Mesendoderm (in vitro differentiated cells): ENCODE results near the gene LCE3D. TPM values are rescaled to one million over a fixed set of nuclear protein-coding genes. Genes with fewer than 3 reads are reported as not detected.

Source experiments
- DNase-seq: peaks from one replicate; pipeline ENCODE4 v3.0.0; 2013
- H2AK5ac ChIP-seq: 2 replicates; pipeline ENCODE4 v1.6.1; 2013; ENCODE audit warnings: low read length, inconsistent platforms
- H2BK120ac ChIP-seq: 2 replicates; pipeline ENCODE4 v1.6.1; 2013; ENCODE audit warnings: low read depth, mild to moderate bottlenecking, low read length, moderate library complexity, mixed read lengths
- H2BK15ac ChIP-seq: replicated peaks from 2 replicates; pipeline ENCODE4 v1.6.1; 2013; ENCODE audit warnings: low read depth, mild to moderate bottlenecking, moderate library complexity
- H2BK5ac ChIP-seq: 2 replicates; pipeline ENCODE4 v1.6.1; 2013; ENCODE audit warnings: low read length, inconsistent platforms
- H3K18ac ChIP-seq: 2 replicates; pipeline ENCODE4 v1.6.1; 2013; ENCODE audit warnings: mild to moderate bottlenecking, low read length, mixed read lengths
- H3K23ac ChIP-seq: one replicate; pipeline ENCODE4 v1.6.1; 2013; ENCODE audit warnings: low read length
- H3K27ac ChIP-seq: 2 replicates; pipeline ENCODE4 v1.5.1; 2013; ENCODE audit warnings: low read depth, mild to moderate bottlenecking, inconsistent platforms, low read length, moderate library complexity
- H3K27me3 ChIP-seq: 2 replicates; pipeline ENCODE4 v1.6.1; 2013; ENCODE audit warnings: low read length, control low read depth, mild to moderate bottlenecking, inconsistent platforms; ENCODE audit not compliant: insufficient read depth, poor library complexity
- H3K36me3 ChIP-seq: 2 replicates; pipeline ENCODE4 v1.6.1; 2013; ENCODE audit warnings: low read length, inconsistent platforms; ENCODE audit not compliant: control insufficient read depth, insufficient read depth
- H3K4ac ChIP-seq: one replicate; pipeline ENCODE4 v1.6.1; 2013; ENCODE audit warnings: low read depth, mild to moderate bottlenecking, low read length, moderate library complexity
- H3K4me1 ChIP-seq: 2 replicates; pipeline ENCODE4 v1.6.1; 2013; ENCODE audit warnings: low read depth, low read length, inconsistent platforms; ENCODE audit not compliant: control insufficient read depth
- H3K4me2 ChIP-seq: 2 replicates; pipeline ENCODE4 v1.6.1; 2013; ENCODE audit warnings: low read length
- H3K4me3 ChIP-seq: 2 replicates; pipeline ENCODE4 v1.5.1; 2013; ENCODE audit warnings: mild to moderate bottlenecking, low read length
- H3K56ac ChIP-seq: one replicate; pipeline ENCODE4 v1.6.1; 2013; ENCODE audit warnings: low read length
- H3K79me1 ChIP-seq: 2 replicates; pipeline ENCODE4 v1.6.1; 2013; ENCODE audit warnings: low read length, inconsistent platforms
- H3K79me2 ChIP-seq: 2 replicates; pipeline ENCODE4 v1.6.1; 2013; ENCODE audit warnings: mild to moderate bottlenecking, low read length; ENCODE audit not compliant: control insufficient read depth, insufficient read depth
- H3K9ac ChIP-seq: 2 replicates; pipeline ENCODE4 v1.6.1; 2013; ENCODE audit warnings: low read length, inconsistent platforms
- H4K5ac ChIP-seq: one replicate; pipeline ENCODE4 v1.6.1; 2013; ENCODE audit warnings: low read length
- H4K8ac ChIP-seq: one replicate; pipeline ENCODE4 v1.6.1; 2013; ENCODE audit warnings: low read depth, mild to moderate bottlenecking, control low read depth, low read length, moderate library complexity
- WGBS: extraction: QIAGEN DNeasy Blood & Tissue Kit; methylation state at CpG from one replicate; pipeline ENCODE4 v1.1.7; 2013; ENCODE audit warnings: low lambda C conversion rate, missing lambda C conversion rate; ENCODE audit not compliant: insufficient coverage; ENCODE audit errors: extremely low coverage; 5-methylcytosine and 5-hydroxymethylcytosine counted together
- small RNA-seq: library from polyadenylated mRNA; stranded (forward); fragments of <200 nt; extraction: miRNeasy Mini kit (QIAGEN cat#:217004); gene quantifications from one replicate; pipeline ENCODE3, GENCODE V24; 2013; ENCODE audit not compliant: insufficient read depth

LCE3D gene

DNA sequence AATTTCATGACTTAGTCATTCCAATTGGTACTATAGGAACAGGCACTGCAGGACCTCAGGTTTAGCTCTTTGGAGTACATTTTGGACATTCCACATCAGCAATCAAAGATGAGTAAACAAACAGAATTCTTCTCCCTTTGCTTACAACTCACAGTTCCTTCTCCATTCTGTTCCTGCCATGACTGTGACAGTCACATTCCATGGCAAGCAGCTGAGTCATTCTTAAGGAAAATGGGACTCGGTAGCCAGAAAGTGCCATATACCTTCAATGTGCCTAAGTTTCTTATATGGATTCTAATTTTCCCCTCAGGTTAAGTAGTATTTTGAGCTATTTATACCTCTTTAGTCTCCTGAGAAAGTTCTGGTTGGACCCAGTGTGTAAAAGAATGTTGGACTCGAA, 40.4 kb downstream of the LCE3D start:
- no CpG with 5 or more reads among the region's 2 CpGs for WGBS
- H2BK15ac ChIP-seq: no peak overlapping the region
- no peak overlapping the region for H3K4me2 ChIP-seq
- H2BK120ac ChIP-seq: no peak overlapping the region
- H2AK5ac ChIP-seq: no peak overlapping the region
- H3K4me1 ChIP-seq: no peaks in the 10 kb centered on the region
- H3K56ac ChIP-seq: no peak overlapping the region
- H3K79me2 ChIP-seq: no peaks in the 10 kb centered on the region
- no peak overlapping the region for H3K23ac ChIP-seq
- H2BK5ac ChIP-seq: no peak overlapping the region
- H3K4me3 ChIP-seq: no peak overlapping the region
- H3K9ac ChIP-seq: no peak overlapping the region
- H3K79me1 ChIP-seq: no peaks in the 10 kb centered on the region
- H3K4ac ChIP-seq: no peak overlapping the region
- H4K8ac ChIP-seq: no peak overlapping the region
- no peaks in the 10 kb centered on the region for H3K36me3 ChIP-seq
- H3K27me3 ChIP-seq: no peaks in the 10 kb centered on the region
- no peak overlapping the region for H3K18ac ChIP-seq
- H3K27ac ChIP-seq: no peak overlapping the region
- no peak overlapping the region for H4K5ac ChIP-seq
- DNase-seq: peak; percentile 1

DNA sequence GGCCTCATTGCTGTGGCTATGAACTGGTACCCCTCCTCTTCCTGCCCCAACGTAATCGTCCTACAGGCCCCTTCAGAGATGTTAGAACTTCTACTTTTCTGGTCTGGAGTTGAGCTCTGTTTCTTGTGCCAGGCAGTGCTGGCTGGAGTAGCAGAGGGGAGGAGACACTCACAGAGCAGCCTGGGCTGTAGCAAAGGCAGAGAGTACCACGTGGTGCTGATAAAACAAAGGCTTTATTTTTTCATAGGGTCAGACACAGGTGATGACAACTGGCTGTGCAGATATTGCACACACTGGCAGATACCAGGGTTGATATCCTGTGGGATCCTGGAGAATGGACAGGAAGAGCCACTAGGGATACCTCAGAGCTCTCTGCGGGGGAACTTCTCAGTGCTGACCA, 42.8 kb downstream of the LCE3D start:
- no peak overlapping the region for H2BK120ac ChIP-seq
- no peak overlapping the region for H3K56ac ChIP-seq
- no peak overlapping the region for H2BK15ac ChIP-seq
- DNase-seq: no peak
- no peaks in the 10 kb centered on the region for H3K27me3 ChIP-seq
- H3K23ac ChIP-seq: no peak overlapping the region
- no peak overlapping the region for H2BK5ac ChIP-seq
- H3K18ac ChIP-seq: no peak overlapping the region
- no peak overlapping the region for H4K8ac ChIP-seq
- H3K36me3 ChIP-seq: no peaks in the 10 kb centered on the region
- no peaks in the 10 kb centered on the region for H3K79me1 ChIP-seq
- H3K9ac ChIP-seq: no peak overlapping the region
- H3K4me1 ChIP-seq: no peaks in the 10 kb centered on the region
- no peak overlapping the region for H3K4ac ChIP-seq
- H3K4me3 ChIP-seq: no peak overlapping the region
- H2AK5ac ChIP-seq: no peak overlapping the region
- H3K4me2 ChIP-seq: no peak overlapping the region
- WGBS: no CpG with 5 or more reads among the region's 4 CpGs
- H3K79me2 ChIP-seq: no peaks in the 10 kb centered on the region
- no peak overlapping the region for H4K5ac ChIP-seq
- H3K27ac ChIP-seq: no peak overlapping the region

GRCh38 chr1:152535774-152536173, 44.5 kb downstream of the LCE3D start:
- no peak overlapping the region for H2BK5ac ChIP-seq
- H4K8ac ChIP-seq: no peak overlapping the region
- no peak overlapping the region for H3K23ac ChIP-seq
- no peak overlapping the region for H3K4me2 ChIP-seq
- no peak overlapping the region for H2BK15ac ChIP-seq
- H3K79me2 ChIP-seq: no peaks in the 10 kb centered on the region
- H2AK5ac ChIP-seq: no peak overlapping the region
- no peak overlapping the region for H3K4ac ChIP-seq
- H3K27ac ChIP-seq: no peak overlapping the region
- no peak overlapping the region for H3K18ac ChIP-seq
- no peak overlapping the region for H3K4me3 ChIP-seq
- no peaks in the 10 kb centered on the region for H3K79me1 ChIP-seq
- H3K4me1 ChIP-seq: no peaks in the 10 kb centered on the region
- no peak for DNase-seq
- H3K9ac ChIP-seq: no peak overlapping the region
- H4K5ac ChIP-seq: no peak overlapping the region
- no CpG with 5 or more reads among the region's 3 CpGs for WGBS
- no peaks in the 10 kb centered on the region for H3K36me3 ChIP-seq
- H3K56ac ChIP-seq: no peak overlapping the region
- H3K27me3 ChIP-seq: no peaks in the 10 kb centered on the region
- no peak overlapping the region for H2BK120ac ChIP-seq

DNA sequence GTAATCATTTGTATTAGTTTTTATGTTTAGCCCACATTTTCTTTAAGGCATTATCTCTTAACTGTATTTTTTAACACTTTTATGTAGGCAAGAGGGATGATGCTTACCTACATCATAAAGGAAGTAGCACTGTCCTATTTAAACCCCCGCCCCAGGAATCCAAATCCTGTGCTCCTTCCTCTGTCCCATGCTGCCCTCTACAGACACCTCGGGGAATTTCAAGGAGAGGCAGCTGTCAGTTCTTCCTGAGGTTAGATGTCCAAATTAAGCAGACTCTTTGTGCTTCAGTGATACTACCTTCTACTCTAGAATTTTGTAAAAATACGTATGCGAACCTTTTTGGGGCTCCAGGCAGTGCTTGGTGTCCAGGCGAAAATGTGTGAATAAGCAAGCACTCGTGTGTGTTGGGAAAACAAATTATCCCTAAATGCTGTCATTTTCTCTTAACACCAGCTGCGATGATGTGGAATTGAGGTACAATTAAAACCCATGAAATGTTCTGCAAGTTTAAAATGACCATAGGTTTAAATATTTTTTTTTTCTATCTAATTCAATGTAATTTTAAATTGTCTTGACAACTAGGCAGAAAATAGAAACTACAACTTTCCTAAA, 46.9 kb downstream of the LCE3D start:
- Histone ChIP-seq H3K4ac (no peak overlapping the region), H3K27ac (no peak overlapping the region), H3K18ac (no peak overlapping the region), H4K5ac (no peak overlapping the region), H3K79me2 (no peaks in the 10 kb centered on the region), H4K8ac (no peak overlapping the region), H3K27me3 (no peaks in the 10 kb centered on the region), H3K56ac (no peak overlapping the region), H3K79me1 (no peaks in the 10 kb centered on the region), H3K4me2 (no peak overlapping the region), H3K36me3 (no peaks in the 10 kb centered on the region), H2AK5ac (no peak overlapping the region), H2BK120ac (no peak overlapping the region), H3K23ac (no peak overlapping the region), H3K4me3 (no peak overlapping the region), H2BK15ac (no peak overlapping the region), H3K4me1 (no peaks in the 10 kb centered on the region), H3K9ac (no peak overlapping the region), H2BK5ac (no peak overlapping the region)
- WGBS: no CpG with 5 or more reads among the region's 7 CpGs
- DNase-seq: peak; percentile 57

Small RNA genes within 50 kb of the gene (small RNA-seq; reads per million reads assigned to genes)
- gene LCE3A (not detected), gene LCE3B (not detected)
